ENCODE data around the gene SLC44A3.

The SLC44A3 gene

GRCh38 chr1:94906382-94906781 is 86.2 kb downstream of the SLC44A3 start:
- TF ChIP-seq, protein P1, sequence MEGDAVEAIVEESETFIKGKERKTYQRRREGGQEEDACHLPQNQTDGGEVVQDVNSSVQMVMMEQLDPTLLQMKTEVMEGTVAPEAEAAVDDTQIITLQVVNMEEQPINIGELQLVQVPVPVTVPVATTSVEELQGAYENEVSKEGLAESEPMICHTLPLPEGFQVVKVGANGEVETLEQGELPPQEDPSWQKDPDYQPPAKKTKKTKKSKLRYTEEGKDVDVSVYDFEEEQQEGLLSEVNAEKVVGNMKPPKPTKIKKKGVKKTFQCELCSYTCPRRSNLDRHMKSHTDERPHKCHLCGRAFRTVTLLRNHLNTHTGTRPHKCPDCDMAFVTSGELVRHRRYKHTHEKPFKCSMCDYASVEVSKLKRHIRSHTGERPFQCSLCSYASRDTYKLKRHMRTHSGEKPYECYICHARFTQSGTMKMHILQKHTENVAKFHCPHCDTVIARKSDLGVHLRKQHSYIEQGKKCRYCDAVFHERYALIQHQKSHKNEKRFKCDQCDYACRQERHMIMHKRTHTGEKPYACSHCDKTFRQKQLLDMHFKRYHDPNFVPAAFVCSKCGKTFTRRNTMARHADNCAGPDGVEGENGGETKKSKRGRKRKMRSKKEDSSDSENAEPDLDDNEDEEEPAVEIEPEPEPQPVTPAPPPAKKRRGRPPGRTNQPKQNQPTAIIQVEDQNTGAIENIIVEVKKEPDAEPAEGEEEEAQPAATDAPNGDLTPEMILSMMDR (IDR thresholded peaks at IDR 0.05; ENCODE audit: extremely low read depth, missing control alignments), result no peak

DNA sequence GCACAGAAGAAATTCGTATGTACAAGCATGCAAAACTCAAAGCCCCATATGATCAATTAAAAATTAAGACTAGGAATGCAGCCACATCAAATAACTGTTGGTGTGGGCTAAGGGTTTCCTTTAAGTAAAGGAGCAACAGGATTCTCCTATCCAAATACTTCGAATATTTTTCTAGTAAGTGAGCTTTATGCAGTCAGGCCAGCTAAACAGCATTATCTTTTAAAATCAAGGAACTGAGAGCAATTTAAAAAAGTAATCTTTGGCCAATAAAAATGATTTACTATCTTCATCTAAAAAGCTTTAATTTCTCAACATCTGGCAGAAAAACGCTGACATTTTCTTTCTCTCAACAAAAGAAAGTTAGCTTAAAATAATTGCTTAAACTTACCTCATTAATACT is 87.0 kb downstream of the SLC44A3 start:
- TF ChIP-seq, protein P1 (IDR thresholded peaks at IDR 0.05; ENCODE audit: extremely low read depth, missing control alignments), result no peak
- DNase-seq (ENCODE audit: low spot score), result no peak

More at GRCh38 chr1:94906382-94906781, 86.2 kb downstream of the SLC44A3 start:
- DNase-seq (ENCODE audit: low spot score), result no peak

DNA sequence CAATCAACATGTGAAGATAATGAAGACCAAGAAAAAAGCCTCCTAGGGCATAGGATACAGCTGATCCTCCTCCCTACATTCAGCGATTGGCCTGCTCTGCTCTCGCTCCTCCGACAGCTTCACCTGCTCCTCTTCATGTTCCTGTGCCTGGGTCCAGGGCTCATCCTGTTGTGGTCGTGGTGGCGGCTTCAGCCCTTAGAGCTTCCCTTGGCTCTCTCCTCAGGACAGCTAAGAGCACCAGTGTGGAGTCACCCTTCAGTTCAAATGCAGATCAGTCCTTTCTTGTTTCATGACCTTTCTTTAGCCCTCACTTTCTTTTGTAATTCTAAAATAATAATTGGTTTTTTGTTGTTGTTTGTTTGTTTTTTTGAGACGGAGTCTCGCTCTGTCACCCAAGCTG is 88.0 kb downstream of the SLC44A3 start:
- DNase-seq (ENCODE audit: low spot score), result no peak
- TF ChIP-seq, protein P1 (IDR thresholded peaks at IDR 0.05; ENCODE audit: extremely low read depth, missing control alignments), result no peak

- TF ChIP-seq, protein P1 (IDR thresholded peaks at IDR 0.05; ENCODE audit: extremely low read depth, missing control alignments), result no peak
- DNase-seq (ENCODE audit: low spot score), result no peak
These were observed 88.8 kb downstream of the SLC44A3 start for GRCh38 chr1:94908965-94909364.

GRCh38 chr1:94909486-94909885 is 89.3 kb downstream of the SLC44A3 start:
- no peak for DNase-seq (ENCODE audit: low spot score)
- TF ChIP-seq, protein P1 (IDR thresholded peaks at IDR 0.05; ENCODE audit: extremely low read depth, missing control alignments), result no peak

GRCh38 chr1:94912263-94913184 is 92.4 kb downstream of the SLC44A3 start:
- TF ChIP-seq, protein P1 (IDR thresholded peaks at IDR 0.05; ENCODE audit: extremely low read depth, missing control alignments), result no peak
- DNase-seq (ENCODE audit: low spot score), result no peak

- DNase-seq (ENCODE audit: low spot score), result no peak
These were observed 97.1 kb downstream of the SLC44A3 start for GRCh38 chr1:94917251-94917650.

More at GRCh38 chr1:94917251-94917650, 97.1 kb downstream of the SLC44A3 start:
- TF ChIP-seq, protein P1 (IDR thresholded peaks at IDR 0.05; ENCODE audit: extremely low read depth, missing control alignments), result no peak

Data from GM20000 (cell line).